ENCODE results near the gene MET.
"Not testable (repeated sequence)": the region's sequence is repeated elsewhere in the genome, so short reads cannot be mapped to it uniquely, and the experiment has no call there.

The MET gene

GRCh38 chr7:116728413-116728812 is 56.4 kb downstream of the MET start:
- no peak for DNase-seq

GRCh38 chr7:116730097-116731022 is 58.4 kb downstream of the MET start:
- no peak for DNase-seq

- DNase-seq, result no peak
Observed at GRCh38 chr7:116731023-116731395, 59.0 kb downstream of the MET start.

GRCh38 chr7:116731445-116732335 is 59.7 kb downstream of the MET start:
- no peak for DNase-seq

GRCh38 chr7:116732788-116733694 is 61.0 kb downstream of the MET start:
- DNase-seq, result no peak

- DNase-seq, result no peak
Observed at GRCh38 chr7:116733924-116734580, 62.1 kb downstream of the MET start.

GRCh38 chr7:116734710-116735109 is 62.7 kb downstream of the MET start:
- DNase-seq, result no peak

- no peak for DNase-seq
Observed at GRCh38 chr7:116736927-116737715, 65.1 kb downstream of the MET start.

GRCh38 chr7:116738378-116738777 is 66.4 kb downstream of the MET start:
- DNase-seq, result no peak

- no peak for DNase-seq
Observed at GRCh38 chr7:116739307-116739706, 67.3 kb downstream of the MET start.

GRCh38 chr7:116740231-116740630 is 68.2 kb downstream of the MET start:
- no peak for DNase-seq

GRCh38 chr7:116740755-116741462 is 68.9 kb downstream of the MET start:
- DNase-seq, result peak; percentile 4

GRCh38 chr7:116741625-116742316 is 69.8 kb downstream of the MET start:
- DNase-seq, result no peak

- DNase-seq, result no peak
Observed at GRCh38 chr7:116742641-116743040, 70.6 kb downstream of the MET start.

- not testable (repeated sequence) for DNase-seq
Observed at GRCh38 chr7:116743835-116744234, 71.8 kb downstream of the MET start.

GRCh38 chr7:116746388-116746787 is 74.4 kb downstream of the MET start:
- not testable (repeated sequence) for DNase-seq

- not testable (repeated sequence) for DNase-seq
Observed at GRCh38 chr7:116751070-116751469, 79.1 kb downstream of the MET start.

- no peak for DNase-seq
Observed at GRCh38 chr7:116752305-116753074, 80.5 kb downstream of the MET start.

GRCh38 chr7:116753130-116753529 is 81.1 kb downstream of the MET start:
- no peak for DNase-seq
